HG03175 (cell line): ENCODE results near the gene ATRNL1.

Experiments used
- ATAC-seq: cut with Tn5 transposase; IDR thresholded peaks from one replicate; pipeline ENCODE4 v1.9.1; 2021; ENCODE audit warnings: mild to moderate bottlenecking, moderate library complexity; ENCODE audit not compliant: unreplicated experiment

Gene ATRNL1

DNA sequence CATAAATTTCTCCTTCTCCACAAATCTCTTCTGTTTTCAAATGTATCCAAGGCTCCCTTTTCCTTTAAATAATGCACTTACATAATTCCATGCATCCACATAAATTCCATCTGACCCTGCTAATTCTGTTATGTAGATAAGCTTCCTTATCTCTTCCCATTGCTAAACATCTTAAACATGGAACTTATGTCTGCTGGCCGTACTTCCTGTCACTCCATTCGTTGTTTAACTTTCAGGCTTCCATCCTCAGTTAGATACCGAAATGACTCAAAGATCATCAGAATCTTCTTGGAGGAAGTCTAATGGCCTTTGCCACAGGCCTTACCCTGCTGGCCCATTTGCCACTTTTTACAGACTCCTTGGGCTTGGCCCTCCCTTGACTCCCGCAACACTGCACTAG lies 848.9 kb downstream of the ATRNL1 start:
- no peak for ATAC-seq

DNA sequence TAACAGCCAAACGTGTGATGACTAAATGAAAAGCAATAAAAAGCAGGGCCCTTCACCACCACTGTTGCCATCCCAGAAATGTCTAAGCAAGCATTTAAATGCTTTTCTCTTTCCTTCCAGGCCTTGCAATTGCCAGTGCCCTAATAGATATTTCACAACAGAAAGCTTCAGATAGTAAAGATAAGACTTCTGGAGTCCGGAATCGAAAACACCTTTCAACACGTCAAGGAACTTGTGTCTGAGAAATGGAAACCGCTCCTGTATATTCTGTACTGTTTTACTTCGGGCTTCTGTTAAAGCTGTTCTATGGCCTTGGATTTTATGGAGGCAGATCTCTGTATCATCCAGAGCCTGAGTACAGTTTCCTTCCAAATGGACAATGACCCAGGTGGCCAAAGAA lies 851.4 kb downstream of the ATRNL1 start:
- ATAC-seq = no peak

DNA sequence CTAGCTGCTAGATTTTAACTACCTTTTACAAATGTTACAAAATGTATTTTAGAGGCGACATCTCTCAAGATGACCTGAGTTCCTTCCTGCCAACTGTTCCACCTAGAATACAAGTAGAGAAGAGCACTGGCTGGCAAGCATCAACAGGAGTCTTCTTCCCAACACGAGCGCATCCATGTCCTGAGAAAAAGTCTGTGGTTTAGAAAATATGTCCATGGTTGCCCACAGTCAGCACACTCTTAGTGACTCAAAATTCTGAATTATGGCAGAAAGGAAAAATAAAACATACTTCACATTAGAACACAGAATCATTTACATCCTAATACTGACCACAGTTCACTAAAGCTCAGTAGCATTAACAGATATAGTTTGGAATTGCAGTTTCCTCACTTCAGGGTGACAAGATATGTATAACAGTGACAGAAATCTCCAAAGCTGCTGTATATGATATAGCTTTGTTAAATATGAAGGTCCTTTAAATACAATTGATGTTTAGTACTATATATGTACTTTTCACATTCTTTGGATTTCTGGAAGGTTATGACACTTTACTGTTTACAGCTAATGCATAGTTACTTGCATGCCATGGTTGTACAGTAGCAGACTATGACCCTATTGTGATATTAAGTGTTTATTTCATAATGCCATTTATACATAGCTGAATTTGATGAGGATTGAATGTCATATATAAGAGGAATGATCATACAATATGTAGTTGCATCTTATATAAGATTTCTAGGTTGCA lies 852.7 kb downstream of the ATRNL1 start:
- ATAC-seq = no peak

DNA sequence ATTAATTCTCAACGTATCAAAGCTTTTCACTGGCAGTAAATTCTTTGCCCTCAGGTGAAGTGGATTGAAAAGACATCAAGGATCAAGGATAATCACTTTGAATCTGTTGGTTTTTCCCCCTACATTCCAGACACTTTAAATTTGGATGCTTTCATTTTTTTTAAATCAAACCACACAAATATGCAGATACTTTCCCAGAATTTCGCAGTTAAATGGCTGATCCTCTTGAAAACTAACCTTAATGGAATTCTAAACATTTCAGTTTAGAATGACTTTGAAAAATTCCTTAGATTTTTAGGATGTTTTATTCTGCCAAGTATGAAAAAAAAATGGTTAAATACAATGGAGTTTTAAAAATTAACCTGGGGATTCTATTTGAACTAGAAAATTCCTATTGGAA lies 853.9 kb downstream of the ATRNL1 start:
- no peak for ATAC-seq

DNA sequence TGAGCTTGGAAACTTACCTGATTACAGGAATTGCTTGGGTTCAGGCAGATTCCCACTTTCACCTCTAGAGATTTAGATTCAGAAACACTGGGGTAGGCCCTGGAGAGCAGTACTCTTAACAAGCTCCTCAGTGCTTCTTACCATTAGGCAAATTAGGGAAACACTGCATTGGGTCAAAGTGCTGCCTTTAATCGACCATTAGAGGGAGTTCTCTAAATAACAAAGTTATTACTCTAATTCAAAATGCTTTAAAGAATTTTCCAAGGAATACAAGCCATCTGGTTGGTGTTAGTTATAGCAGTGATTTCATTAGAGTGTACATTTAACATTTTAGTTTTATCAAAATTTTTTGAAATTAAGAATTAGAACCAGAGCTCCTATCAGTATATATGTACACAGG lies 855.3 kb downstream of the ATRNL1 start:
- no peak for ATAC-seq

DNA sequence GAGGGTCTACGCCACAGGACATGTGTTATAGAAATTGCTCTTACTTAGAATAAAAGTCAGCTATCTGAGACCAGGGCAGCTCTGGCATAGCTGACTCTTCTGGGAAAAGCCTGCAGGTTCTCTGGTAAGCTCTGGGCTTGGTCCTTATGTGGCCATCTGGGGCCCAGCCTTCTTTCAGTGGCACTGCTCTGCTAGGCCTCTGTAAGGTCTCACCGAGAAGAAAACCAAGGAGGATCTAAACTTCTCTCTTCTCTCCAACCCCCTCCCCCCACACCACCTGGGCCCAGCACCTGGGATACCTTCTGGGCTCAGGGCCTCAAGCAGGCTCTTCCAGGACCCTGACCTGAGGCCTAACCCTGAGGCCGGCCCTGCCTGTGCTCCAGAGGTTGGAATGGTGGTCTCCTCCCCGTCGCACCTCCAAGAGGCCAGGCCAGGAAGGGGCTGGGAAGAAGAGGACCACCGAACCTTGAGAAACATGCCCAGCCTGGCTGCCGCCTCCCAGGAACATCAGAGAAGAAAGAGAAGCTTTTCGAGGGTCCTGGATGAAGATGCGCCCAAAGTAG lies 856.2 kb downstream of the ATRNL1 start:
- no peak for ATAC-seq

DNA sequence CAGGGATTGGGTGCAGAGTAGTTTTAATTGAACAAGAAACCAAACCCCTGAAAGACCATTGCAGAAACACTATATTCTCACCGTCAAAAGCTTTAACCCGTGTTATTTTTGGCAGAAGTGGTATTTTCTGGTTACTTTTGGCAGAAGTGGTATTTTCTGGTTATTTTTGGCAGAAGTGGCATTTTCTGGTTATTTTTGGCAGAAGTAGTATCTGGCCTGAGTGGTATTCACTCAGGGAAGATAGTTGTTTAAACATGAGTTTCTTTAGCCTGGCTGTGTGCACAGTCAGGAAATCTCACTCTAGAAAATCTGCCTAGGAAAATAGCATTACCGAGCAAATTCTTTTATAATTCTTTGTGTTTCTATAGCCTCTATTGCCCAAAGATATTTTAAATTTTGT lies 857.2 kb downstream of the ATRNL1 start:
- no peak for ATAC-seq

DNA sequence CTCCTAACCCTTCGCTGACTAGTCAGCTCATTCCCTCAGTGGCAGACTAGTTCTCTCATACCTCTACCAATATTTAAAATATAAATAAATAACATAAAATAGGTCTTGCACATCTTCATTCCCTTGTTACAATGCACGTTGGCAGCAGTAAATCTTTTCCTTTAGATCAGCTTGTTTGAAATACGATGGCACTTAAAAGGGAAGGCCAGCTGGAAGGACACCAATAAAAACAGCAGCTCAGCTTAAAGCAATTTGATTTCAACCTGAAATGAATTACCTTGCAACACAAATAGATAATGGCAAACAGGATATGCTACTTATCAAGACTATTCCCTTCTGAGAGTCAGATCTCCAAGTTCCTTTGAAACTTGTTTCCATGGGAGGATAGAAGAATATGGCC lies 858.1 kb downstream of the ATRNL1 start:
- ATAC-seq = no peak

DNA sequence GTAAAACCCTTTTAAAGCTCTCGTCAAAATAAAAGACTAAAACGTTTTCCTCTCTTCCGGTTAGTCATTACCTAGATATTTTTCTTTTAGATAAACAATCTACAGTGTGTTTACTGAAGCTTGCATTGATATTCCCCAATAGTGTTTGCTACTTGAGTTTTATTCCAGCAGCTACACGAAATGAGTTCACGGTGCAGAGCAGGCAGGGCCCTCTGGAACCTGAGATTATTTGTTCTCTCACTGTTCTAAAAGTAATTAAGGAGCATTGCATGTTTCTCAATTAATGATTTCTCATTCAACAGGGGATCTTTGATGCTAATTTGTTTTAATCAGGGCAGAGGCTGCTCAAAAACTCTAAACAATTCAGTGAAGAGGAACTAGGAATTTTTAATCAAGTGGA lies 860.1 kb downstream of the ATRNL1 start:
- ATAC-seq = no peak

DNA sequence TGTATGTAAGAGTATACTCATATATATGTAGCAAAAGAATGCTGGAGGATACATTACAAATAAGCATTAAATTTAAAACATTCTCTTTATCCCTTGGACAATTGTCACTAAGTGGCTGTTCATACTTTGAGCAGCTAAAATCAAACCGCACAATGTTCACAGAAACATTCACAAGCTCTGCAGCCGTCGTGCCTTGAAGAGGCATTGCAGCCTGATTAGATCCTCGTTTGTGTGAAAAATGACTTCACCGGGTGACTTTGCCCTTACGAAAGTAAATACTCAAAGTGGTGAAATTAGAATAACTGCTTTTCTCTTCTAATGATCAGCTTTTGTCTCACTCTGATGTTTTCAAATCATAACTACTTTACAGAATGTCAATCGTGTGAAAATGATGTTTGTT lies 860.8 kb downstream of the ATRNL1 start:
- no peak for ATAC-seq

DNA sequence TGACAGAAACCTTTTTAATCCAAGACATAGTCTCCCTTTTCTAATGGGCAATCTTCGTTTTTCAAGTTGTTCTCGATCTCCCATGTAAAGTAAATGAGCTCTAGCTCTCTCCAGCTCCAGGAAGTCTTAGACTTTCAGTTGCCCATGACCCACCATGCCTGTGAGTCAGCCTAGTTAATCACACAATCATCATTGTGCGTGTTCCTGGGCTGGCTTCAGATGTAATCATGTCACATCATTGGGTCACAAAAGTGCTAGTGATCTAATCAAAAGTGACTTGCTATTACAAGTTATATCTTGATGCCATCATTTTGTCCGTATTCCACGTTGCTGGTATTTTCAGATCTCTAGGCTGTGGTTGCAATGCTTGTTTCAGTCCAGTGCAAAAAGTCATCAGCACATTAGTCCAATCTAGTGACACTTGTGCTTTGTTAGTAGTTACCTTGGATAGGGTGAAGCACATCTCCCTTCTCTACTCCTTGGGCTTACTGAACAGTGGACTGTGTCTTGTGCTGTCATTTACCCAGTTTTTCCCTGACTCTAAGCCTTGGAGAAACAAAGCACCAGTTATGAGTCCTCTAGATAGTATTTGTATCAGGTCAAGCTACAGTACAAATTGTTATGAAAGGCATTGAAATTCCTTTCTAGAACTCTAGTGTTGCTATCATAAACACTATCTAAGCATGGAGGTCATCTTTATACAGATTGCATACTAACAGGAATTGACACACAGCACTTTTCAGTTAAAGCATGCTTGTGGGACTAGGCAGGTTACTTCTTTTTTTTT lies 863.3 kb downstream of the ATRNL1 start:
- ATAC-seq = no peak

DNA sequence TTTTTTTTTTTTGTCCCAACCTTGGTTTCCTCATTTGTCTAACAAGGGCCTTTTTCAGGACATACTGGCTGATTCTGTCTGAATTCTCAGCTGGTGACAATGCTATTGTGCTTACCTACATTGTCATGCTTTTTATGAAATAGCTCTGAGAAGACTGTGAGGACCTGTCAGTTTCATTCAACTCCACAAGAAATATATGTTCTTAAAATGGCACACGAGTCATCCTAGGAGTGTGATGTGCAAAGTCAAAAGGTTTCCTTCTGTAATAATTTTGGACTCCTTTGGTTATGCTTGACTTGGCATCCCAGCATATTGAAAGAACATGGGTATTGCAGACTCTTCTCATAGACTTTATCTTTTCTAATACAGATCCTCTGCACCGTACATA lies 863.8 kb downstream of the ATRNL1 start:
- ATAC-seq = no peak

DNA sequence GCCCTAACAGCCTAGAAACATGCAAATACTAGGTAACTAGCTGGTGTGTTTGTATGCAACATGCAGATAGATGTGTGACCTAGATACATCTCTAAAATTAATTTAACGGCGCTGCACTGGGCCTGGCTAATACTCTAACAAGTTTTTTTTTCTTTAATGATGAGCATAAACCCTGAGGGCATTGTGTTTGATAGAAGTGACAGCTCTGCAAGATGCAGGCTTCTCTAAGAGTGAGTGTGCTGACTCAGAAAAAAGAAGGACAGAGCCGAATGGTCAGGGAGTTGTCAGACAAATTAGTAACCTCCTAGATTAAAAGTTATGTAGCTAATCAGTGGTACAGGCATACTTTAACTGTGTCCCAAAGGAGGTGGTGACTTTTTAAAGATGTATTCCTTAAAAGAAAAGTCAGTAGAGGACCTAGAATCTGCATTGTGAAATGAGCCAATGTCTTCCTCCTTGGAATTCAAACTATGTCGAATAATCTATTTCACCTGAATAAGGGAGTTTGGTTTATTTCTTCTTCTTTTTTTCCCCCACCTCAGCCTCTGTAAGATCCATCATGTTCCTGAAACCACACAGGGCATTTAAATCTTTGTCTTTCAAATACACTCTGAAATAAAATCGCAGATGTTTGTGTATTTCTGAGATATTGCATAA lies 864.7 kb downstream of the ATRNL1 start:
- no peak for ATAC-seq

DNA sequence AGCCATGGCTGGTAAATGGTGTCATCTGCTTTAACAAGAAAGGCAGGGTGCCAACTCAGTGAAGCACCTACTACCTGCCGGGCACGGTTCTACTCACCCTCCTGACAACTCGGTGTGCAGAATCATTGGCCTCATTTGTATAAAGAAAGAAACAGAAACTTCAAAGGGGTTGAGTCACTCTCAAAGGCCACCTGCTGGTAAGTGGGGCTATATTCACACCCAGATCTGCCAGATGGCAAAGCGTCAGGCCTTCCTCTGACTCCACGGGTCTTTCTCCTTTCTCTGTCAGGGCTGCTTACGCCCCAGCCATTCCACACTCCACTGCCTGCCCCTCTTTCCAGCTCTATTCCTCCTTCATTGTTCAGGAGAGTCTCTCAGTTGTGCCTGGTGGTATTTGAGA lies 870.7 kb downstream of the ATRNL1 start:
- no peak for ATAC-seq

DNA sequence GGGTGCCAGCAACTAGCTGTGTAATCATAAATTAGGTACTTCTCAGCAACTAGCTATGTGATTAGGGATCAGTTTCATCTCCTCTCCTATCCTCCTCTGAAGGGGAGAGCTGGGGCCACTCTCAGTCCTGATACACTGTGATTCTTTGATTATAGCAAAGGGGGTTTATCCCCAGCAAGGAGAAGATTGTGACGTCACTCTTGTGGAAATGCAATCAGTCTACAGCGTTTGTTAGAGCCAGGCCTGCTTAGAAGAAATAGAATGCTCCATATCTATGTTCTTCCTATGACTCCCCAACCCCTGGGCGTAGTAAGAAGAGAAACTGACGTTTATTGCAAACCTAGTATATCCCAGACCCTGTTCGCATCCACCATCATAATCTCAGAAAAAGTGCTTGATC lies 871.7 kb downstream of the ATRNL1 start:
- no peak for ATAC-seq

DNA sequence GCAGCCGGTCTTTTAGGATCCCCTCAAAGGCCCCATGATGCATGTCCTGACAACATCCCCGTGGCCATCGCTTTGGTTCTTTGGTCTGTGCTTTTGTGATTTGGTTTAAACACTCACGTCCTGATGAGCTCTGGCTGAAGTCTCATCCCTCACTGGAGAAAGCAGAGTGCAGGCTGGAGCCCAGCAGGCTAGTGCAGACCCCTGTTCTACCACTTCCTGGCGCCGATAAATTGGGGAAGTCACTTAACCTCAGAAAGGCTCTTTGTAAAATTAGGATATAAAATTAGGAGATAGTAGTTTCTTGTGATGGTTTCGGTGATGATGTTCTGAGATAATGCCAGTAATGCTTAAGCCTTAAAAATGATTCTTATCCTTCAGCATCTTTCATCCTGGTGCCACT lies 872.2 kb downstream of the ATRNL1 start:
- ATAC-seq = no peak

DNA sequence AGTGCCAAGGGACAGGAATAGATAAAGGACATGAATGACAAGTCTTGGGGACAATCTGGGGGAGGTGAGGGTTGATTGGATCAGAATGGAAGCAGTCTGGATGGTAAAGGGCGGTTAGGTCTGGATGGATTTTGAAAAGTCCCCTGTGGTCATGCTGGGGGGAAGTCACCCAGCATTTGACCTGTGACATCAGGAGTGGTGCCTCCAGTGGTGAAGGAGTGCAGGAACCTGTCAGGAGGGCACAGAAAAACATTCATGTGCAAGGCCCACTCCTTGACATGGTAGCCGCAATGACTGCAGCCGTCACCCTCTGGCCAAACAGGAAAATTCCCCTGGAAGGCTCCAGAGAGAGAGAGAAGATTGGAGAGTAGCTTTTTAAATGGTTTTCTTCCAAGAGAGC lies 875.1 kb downstream of the ATRNL1 start:
- ATAC-seq = no peak

DNA sequence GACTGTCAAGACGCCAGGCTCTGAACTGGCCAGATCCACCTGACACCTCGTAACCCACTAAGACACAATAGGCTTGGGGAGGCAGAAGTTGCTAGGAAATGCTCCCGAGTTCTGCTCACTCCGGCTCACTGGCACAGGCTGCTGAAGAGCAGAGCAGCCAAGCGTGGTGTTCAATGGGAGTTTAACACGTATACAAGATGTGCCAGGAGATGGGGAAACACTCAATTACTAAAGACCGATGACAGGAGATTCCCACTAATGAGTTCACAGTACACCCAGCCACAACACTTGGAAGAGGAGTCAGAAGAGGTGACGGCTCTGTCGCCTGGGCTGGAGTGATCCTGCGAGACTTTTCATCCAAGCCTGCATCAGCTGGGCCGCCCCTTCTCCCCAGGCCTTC lies 876.4 kb downstream of the ATRNL1 start:
- no peak for ATAC-seq

DNA sequence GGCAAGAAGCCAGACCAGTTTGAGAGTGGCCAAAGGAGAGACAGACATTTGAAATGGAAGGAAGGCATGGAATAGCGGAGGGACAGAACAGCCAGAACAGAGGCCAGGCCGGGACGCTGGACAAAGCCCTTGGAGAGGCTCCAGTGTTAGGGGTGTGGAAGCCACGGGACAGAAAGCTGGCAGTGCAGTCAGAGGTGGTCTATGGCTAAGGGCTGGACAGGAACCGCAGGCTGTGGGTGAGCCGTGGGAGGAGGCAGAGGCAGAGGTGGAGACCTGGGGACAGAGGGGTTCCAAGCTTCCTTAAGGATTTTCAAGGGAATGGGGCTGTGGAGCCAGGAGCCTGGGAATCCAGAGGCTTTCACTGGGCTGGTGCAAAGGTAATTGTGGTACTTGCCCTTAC lies 878.8 kb downstream of the ATRNL1 start:
- no peak for ATAC-seq

DNA sequence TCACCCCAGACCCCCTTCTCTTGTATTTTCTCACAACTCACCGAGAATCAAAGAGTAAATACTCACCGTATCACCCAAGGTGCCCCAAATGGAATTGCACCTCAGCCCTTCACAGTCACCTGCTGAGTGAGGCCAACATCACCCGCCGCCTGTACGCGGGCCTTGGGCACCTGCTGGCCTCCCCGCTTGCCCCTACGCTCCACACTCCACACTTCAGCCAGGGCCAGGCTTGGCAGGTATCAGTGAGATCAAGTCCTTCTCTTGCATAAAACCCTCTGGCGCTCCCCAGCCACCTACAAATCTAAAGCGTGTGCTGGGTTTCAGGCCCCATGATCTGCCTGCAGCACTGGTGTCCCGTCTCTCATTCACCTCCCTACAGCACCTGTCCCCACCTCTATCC lies 879.3 kb downstream of the ATRNL1 start:
- no peak for ATAC-seq

DNA sequence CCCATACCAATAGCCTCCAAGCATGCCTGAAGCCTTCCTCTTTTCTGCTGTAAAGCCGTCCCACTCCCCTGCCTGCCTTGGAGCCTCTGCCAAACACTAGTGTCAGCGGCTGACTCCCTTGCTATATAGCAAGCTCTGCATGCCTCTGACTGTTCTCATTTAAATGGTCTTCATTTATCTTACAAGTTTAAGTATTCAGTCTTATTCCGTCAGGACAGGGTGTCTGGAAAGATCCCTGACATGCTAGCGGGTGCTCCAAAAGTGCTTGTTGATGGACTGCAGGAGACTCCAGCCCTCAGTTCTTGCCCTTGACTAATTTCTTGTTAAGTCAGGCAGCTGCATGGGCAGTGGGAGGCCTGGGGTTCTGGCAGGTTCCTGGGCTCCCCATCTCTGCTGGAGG lies 881.2 kb downstream of the ATRNL1 start:
- ATAC-seq = no peak
